ENCODE results near the gene HEXA. TPM values are rescaled to one million over a fixed set of nuclear protein-coding genes. Genes with fewer than 3 reads are reported as not detected.

The HEXA gene
- 44.8 TPM for total RNA-seq

GRCh38 chr15:72375846-72376581 lies at the start of gene HEXA:
Gene HEXA, minus strand, starts transcription at chr15:72376014. Its CDS starts 42 bp downstream, at chr15:72375972.

GRCh38 chr15:72397796-72398588 lies 22.2 kb upstream of the HEXA start, which contains the start of gene TMEM202:
Gene TMEM202, plus strand, starts transcription at chr15:72398305. Its CDS starts 22 bp downstream, at chr15:72398327.

GRCh38 chr15:72319985-72320671 lies 55.7 kb downstream of the HEXA start, which contains the start of gene CELF6:
Gene CELF6, minus strand, starts transcription at chr15:72320157. Its CDS starts 283 bp downstream, at chr15:72319874.

Other genes starting within 250 kb of the HEXA start
- gene GRAMD2A, start 178.2 kb downstream of the HEXA start, total RNA-seq = 4.4 TPM
- gene PKM, start 144.8 kb downstream of the HEXA start, total RNA-seq = 478 TPM
- gene PARP6, start 103.5 kb downstream of the HEXA start, total RNA-seq = 93.0 TPM
- 19.8 TPM for gene CELF6, start 55.9 kb downstream of the HEXA start, total RNA-seq
- gene TMEM202, start 22.3 kb upstream of the HEXA start, total RNA-seq = not detected
- 46.8 TPM for gene ARIH1, start 98.3 kb upstream of the HEXA start, total RNA-seq

All from diencephalon (tissue), 1 donor.